HG03457 (cell line): ENCODE measurements around the gene MLXIP.
"Not testable (repeated sequence)": the region's sequence is repeated elsewhere in the genome, so short reads cannot be mapped to it uniquely, and the experiment has no call there.

Experiments
- ATAC-seq: cut with Tn5 transposase; IDR thresholded peaks from one replicate; pipeline ENCODE4 v1.9.1; 2021; ENCODE audit warnings: moderate number of reproducible peaks; ENCODE audit not compliant: unreplicated experiment

MLXIP gene

DNA sequence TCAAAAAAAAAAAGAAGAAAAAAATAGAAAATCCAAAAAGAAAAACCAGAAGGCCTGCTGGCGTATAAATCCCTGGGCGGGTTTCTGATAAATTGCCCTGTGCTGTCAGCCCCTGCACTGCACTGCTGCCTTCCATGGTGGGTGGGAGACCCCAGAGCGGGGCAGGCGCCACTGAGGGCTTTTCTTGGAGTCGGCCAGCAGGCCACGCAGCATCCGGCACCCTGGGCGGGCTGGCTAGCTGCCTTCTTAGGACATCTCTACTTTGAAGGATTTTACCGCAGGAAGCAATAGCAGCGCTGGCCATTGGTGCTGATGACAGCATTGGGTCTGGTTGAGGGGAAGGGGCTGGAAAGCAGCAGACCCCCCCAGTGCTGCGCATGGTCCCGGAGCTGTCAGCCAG is 66.3 kb downstream of the MLXIP start:
- no peak for ATAC-seq

GRCh38 chr12:122145505-122146330 is 67.2 kb downstream of the MLXIP start:
- no peak for ATAC-seq

DNA sequence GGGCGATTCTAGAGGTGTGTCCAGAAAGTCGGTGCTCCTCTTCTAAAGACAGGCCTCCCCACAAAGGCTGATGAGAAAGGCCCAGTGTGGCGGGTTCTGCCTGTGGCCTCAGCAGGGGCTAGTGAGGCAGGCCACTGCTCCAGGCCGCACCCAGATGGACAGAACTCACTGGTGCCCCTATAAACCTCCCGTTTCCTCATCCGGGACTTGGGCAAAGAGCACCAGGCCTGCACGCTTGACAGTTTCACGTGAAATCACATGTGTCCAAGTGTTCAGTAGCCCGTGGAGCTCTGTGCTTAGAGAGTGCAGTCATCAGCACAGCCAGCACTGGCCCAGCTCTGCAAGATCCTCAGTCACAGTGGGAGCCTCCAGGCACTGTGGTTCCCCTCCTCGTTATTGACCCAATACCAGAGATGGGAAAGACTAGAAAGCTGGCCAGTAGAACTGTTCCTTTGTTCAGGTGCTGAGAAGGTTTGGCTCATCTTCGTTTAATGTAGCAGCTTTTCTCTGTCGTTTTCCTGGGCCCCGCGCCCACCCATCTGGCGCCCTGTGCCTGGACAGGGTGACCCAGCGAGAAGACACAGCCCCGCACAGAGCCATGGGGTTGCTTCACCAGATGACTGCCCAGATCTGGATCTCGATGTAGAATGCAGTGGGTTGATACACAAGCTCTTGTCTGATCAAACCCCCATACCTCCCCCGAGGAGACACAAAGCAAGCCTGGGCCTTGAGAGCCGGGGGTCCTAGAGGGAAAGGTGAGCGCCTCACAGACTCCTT is 69.1 kb downstream of the MLXIP start:
- ATAC-seq: no peak

DNA sequence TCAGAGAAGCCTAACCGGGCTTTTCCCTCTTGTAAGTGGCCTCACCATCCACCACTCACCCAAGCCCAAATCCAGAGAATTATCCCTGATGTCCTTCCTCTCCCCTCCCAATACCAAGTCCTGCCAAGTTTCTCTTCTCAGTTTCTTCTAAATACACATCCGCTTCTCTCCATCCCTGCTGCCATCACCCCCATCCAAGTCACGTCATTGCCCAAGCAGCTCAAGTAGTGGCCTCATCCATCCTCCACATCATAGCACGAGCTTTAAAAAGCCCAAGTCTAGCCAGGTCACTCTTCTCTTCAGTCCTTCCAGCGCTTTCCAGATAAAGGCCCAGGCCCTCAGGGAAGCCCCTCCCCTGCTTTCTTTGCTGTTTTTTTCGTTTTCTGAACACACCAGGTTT is 70.1 kb downstream of the MLXIP start:
- ATAC-seq: no peak

GRCh38 chr12:122150127-122150681 is 71.6 kb downstream of the MLXIP start:
- no peak for ATAC-seq

DNA sequence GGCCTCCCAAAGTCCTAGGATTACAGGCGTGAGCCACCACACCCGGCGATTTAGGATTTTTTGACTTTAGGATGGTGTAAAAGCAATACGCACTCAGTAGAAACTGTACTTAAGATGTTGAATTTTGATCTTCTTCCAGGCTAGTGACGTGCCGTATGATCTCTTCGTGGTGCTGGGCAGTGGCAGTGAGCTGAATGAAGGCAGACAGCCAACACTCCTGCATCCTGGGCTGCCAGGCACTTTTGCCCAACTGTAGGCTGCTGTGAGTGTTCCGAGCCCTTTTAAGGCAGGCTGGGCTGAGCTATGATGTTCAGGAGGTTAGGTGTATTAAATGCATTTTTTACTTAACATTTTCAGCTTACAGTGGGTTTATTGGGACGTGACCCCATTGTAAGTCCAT is 74.2 kb downstream of the MLXIP start:
- ATAC-seq: no peak

GRCh38 chr12:122155705-122156104 is 77.1 kb downstream of the MLXIP start:
- ATAC-seq: no peak

- no peak for ATAC-seq
Observed at GRCh38 chr12:122158700-122159285, 80.2 kb downstream of the MLXIP start.

DNA sequence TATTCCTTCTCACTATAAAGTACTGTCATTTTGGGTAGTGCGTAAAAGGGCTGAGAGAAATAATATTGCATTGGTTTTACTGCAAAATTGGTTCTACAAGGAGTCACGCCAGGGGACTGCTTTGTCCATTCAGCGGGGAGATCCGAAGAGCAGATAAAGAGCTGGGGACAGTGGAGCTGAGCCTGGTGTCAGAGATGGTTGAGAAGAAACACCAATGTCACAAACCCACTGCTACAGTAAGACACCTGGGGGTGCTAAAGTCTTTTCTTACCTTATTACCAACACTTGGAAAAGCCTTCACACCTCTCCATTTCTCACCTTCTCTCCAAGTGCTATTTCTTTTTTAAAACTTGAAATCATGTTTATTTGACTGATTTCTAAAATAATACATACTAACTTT is 81.3 kb downstream of the MLXIP start:
- ATAC-seq: no peak

- no peak for ATAC-seq
Observed at GRCh38 chr12:122160761-122161160, 82.2 kb downstream of the MLXIP start.

DNA sequence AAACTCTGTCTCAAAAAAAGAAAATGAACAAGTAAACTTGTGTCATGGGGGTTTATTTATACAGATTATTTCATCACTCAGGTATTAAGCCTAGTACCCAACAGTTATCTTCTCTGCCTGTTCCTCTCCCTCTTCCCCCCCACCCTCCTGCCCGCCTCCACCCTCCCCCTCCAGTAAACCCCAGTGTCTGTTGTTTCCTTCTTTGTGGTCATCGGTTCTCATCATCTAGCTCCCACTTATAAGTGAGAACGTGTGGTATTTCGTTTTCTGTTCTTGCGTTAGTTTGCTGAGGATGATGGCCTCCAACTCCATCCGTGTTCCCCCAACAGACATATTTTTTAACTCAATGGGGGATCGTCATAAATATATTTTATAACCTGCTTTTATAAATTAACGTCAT is 83.1 kb downstream of the MLXIP start:
- ATAC-seq: no peak

- ATAC-seq: no peak
Observed at GRCh38 chr12:122162976-122163375, 84.4 kb downstream of the MLXIP start.

DNA sequence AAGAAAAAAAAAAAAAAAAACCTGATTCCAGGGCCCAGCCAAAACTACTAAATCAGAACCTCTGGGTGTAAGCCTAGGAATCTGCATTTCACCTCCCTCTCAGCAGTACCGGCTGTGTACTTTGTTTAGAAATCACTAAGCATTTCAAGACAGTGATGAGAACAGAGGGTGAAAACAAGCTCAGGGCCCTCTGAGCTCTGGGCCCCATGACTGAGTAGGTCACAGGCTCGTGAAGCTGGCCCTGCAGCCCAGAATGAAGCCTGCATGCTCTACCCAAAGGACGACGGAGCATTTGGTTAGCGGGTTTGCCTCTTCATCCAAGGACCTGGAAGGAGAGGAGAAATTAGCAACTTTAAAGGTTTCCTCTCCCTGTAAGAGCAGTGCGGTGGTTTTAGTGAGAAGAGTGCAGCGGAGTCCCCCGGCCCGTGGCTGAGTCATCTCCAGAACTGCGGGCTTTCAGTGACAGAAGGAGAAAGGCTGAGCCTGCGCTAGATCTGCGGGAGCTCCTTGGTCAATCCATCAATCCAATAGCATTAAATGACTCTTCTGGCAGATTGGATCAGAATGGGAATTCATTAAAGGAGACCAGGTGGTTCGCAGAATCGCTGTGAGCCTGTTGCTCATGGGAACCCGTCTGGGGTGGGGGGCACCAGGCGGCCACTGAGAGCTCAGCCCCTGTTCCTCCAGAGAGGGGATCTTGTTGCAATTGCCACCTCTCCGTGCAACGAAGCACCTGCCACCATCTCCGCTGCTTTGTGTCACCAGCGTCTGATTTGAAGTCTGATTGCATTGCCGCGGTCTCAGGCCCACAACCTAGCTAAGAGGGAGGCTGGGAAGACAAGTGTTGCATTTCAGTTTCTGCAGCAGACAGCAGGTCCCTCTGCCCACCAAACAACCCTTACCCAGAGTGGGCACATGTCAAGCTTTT is 88.1 kb downstream of the MLXIP start:
- ATAC-seq: no peak

DNA sequence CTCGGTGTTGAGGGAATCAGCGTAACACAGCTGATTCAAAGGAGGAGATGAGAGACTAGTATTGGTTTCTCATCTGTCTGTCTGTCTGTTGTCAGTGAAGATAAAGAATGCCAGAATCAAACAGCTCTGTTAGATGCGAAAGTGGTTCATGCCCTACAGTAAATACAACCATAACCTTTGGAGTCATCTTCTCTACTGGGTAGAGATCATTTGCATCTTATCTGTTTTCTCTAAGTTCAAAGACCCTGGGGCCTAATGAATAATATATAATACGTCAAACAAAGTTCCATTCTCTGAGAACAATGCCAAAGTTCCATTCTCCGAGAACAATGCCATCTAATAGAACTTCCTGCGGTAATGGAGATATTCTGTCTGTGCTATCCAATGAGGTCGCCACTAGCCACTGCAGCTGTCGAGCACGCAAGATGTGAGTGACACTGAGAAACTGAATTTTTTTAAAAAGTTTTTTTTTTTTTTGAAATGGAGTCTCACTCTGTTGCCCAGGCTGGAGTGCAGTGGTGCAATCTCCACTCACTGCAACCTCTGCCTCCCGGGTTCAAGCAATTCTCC is 88.9 kb downstream of the MLXIP start:
- no peak for ATAC-seq

GRCh38 chr12:122168492-122168891 is 89.9 kb downstream of the MLXIP start:
- ATAC-seq: no peak

DNA sequence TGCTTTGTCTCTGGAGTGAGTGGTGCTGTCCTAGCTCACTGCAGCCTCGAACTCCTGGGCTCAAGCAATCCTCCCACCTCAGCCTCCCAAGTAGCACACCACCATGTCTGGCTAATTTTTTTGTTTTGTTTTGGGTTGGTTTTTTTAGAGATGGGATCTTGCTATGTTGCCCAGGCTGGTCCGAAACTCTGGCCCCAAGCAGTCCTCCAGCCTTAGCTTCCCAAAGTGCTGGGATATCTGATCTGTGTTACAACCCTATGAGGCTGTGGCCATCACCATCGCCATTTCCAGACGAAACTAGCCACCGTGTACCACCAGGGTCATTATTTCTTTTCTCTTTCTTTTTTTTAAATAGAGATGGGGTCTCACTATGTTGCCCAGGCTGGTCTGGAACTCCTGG is 92.8 kb downstream of the MLXIP start:
- no peak for ATAC-seq

DNA sequence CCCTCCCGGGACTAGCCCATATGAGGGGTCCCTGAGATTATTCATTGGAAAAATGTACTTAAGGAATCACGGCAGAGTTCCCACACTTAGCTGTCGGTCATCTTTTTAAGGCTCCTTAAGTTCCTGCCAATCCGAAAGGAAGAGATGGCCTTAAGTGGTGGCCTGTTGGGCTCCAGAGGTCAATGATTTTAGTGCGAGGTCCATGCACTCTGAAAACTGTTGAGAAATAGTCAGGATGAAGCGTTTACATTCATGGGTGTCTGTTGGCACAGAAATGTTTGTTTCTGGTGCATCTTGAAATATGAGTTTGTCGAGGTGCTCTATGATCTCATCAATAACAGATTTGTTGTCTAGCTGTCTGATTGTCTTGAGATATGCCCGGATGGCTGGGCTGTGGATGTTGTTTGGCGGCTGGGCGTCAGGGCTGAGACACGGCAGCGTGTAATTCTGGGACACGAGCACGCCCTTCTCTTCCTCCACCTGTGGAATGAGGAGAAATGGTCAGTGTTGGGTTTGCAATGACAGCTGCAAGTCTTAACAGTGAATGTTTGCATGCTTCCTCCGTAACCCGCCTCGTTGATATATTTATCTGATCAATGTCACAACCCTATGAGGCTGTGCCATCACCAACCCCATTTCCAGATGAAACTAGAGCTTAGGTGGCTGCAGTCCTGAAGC is 93.8 kb downstream of the MLXIP start:
- ATAC-seq: no peak

- ATAC-seq: no peak
Observed at GRCh38 chr12:122174155-122174845, 95.7 kb downstream of the MLXIP start, which contains the start of gene IL31. IL31 (minus strand) TSS chr12:122174221; CDS start chr12:122174172, 49 bp downstream.

- not testable (repeated sequence) for ATAC-seq
Observed at GRCh38 chr12:122176473-122176872, 97.9 kb downstream of the MLXIP start.
